ENCODE results near the gene IGFBP7.

The IGFBP7 gene

GRCh38 chr4:57037982-57038604 is 72.1 kb downstream of the IGFBP7 start:
- no peak overlapping the region for H3K4me3 ChIP-seq (ENCODE audit: low read length)
- DNase-seq (ENCODE audit: low read depth): peak; percentile 56
- TF ChIP-seq, protein P1, sequence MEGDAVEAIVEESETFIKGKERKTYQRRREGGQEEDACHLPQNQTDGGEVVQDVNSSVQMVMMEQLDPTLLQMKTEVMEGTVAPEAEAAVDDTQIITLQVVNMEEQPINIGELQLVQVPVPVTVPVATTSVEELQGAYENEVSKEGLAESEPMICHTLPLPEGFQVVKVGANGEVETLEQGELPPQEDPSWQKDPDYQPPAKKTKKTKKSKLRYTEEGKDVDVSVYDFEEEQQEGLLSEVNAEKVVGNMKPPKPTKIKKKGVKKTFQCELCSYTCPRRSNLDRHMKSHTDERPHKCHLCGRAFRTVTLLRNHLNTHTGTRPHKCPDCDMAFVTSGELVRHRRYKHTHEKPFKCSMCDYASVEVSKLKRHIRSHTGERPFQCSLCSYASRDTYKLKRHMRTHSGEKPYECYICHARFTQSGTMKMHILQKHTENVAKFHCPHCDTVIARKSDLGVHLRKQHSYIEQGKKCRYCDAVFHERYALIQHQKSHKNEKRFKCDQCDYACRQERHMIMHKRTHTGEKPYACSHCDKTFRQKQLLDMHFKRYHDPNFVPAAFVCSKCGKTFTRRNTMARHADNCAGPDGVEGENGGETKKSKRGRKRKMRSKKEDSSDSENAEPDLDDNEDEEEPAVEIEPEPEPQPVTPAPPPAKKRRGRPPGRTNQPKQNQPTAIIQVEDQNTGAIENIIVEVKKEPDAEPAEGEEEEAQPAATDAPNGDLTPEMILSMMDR (IDR thresholded peaks at IDR 0.05; ENCODE audit: insufficient read depth, low read depth, low read length, missing control alignments): peak; percentile 94

- TF ChIP-seq, protein P1 (IDR thresholded peaks at IDR 0.05; ENCODE audit: insufficient read depth, low read depth, low read length, missing control alignments): no peak
- DNase-seq (ENCODE audit: low read depth): no peak
- H3K4me3 ChIP-seq (ENCODE audit: low read length): no peak overlapping the region
Observed at GRCh38 chr4:57034520-57034919, 75.7 kb downstream of the IGFBP7 start.

GRCh38 chr4:57023104-57023503 is 87.1 kb downstream of the IGFBP7 start:
- TF ChIP-seq, protein P1 (IDR thresholded peaks at IDR 0.05; ENCODE audit: insufficient read depth, low read depth, low read length, missing control alignments): no peak
- DNase-seq (ENCODE audit: low read depth): peak; percentile 93

GRCh38 chr4:57020467-57021101 is 89.6 kb downstream of the IGFBP7 start:
- peak; percentile 86 for DNase-seq (ENCODE audit: low read depth)
- no peak overlapping the region for H3K4me3 ChIP-seq (ENCODE audit: low read length)
- TF ChIP-seq, protein P1 (IDR thresholded peaks at IDR 0.05; ENCODE audit: insufficient read depth, low read depth, low read length, missing control alignments): no peak

More at GRCh38 chr4:57023104-57023503, 87.1 kb downstream of the IGFBP7 start:
- H3K4me3 ChIP-seq (ENCODE audit: low read length): no peak overlapping the region

DNA sequence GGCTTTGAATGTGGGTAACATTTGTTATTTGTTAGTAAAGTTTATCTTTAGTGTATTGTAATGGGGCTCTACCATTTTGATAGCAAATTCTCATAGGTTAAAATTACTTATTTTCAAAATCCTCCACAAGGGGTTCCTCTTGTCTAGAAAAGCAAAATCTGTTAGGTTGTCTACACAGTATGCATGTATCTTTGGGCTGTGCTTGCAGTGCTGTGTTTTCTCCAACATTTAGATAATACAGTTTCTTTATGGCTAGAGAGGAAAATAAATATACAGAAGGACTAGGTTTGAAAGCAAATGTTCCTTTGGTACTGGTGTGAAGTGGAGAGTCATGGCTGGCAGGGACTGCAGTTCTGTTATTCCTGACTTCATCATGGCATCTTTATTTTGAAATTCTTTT is 91.2 kb downstream of the IGFBP7 start:
- TF ChIP-seq, protein P1 (IDR thresholded peaks at IDR 0.05; ENCODE audit: insufficient read depth, low read depth, low read length, missing control alignments): no peak
- no peak overlapping the region for H3K4me3 ChIP-seq (ENCODE audit: low read length)
- no peak for DNase-seq (ENCODE audit: low read depth)

GRCh38 chr4:57013543-57014120 is 96.6 kb downstream of the IGFBP7 start:
- TF ChIP-seq, protein P1 (IDR thresholded peaks at IDR 0.05; ENCODE audit: insufficient read depth, low read depth, low read length, missing control alignments): no peak
- H3K4me3 ChIP-seq (ENCODE audit: low read length): no peak overlapping the region
- DNase-seq (ENCODE audit: low read depth): no peak
